GM18517 (cell line): ENCODE measurements around the gene TMEM182.

Experiments used
- ATAC-seq: cut with Tn5 transposase; IDR thresholded peaks from one replicate; pipeline ENCODE4 v1.9.1; 2021; ENCODE audit warnings: mild to moderate bottlenecking, moderate library complexity; ENCODE audit not compliant: unreplicated experiment

The TMEM182 gene

GRCh38 chr2:102852867-102853266 is 91.0 kb downstream of the TMEM182 start:
- ATAC-seq: no peak
